OCI-LY1 (cell line): ENCODE measurements around the gene SERBP1.

ENCODE experiments used
- H2AFZ ChIP-seq: fragments of 200-600 bp; sonication (generic), shearing (Covaris generic); 2 replicates; pipeline ENCODE4 v1.6.0; 2014; ENCODE audit warnings: antibody characterized with exemption, mild to moderate bottlenecking, low read length
- H3F3A ChIP-seq: fragments of 200-600 bp; sonication (generic), shearing (Covaris generic); 2 replicates; pipeline ENCODE4 v1.6.0; 2014; ENCODE audit warnings: mild to moderate bottlenecking, antibody characterized with exemption, low read length, moderate library complexity; ENCODE audit not compliant: insufficient read depth
- H3K27ac ChIP-seq: fragments of 200-600 bp; sonication (generic); 2 replicates; pipeline ENCODE4 v1.5.1; 2014; ENCODE audit warnings: low read length, mixed run types, mild to moderate bottlenecking, low read depth; ENCODE audit not compliant: poor library complexity, severe bottlenecking
- H3K27me3 ChIP-seq: fragments of 200-600 bp; sonication (generic); 2 replicates; pipeline ENCODE4 v1.6.0; 2014; ENCODE audit warnings: antibody characterized with exemption, mild to moderate bottlenecking, low read length, moderate library complexity; ENCODE audit not compliant: insufficient read depth
- H3K36me3 ChIP-seq: fragments of 200-600 bp; sonication (generic); 2 replicates; pipeline ENCODE4 v1.6.1; 2014; ENCODE audit warnings: mild to moderate bottlenecking, antibody characterized with exemption, low read length, moderate library complexity, mixed read lengths; ENCODE audit not compliant: insufficient read depth
- H3K4me1 ChIP-seq: fragments of 200-600 bp; sonication (generic); 2 replicates; pipeline ENCODE4 v1.5.1; 2014; ENCODE audit warnings: mild to moderate bottlenecking, low read length, moderate library complexity; ENCODE audit not compliant: insufficient read depth, severe bottlenecking
- H3K4me2 ChIP-seq: fragments of 200-600 bp; sonication (generic), shearing (Covaris generic); 2 replicates; pipeline ENCODE4 v1.6.1; 2014; ENCODE audit warnings: low read length
- H3K4me3 ChIP-seq: fragments of 200-600 bp; sonication (generic); 2 replicates; pipeline ENCODE4 v1.5.1; 2014; ENCODE audit warnings: low read length, low read depth, mild to moderate bottlenecking, mixed read lengths; ENCODE audit not compliant: poor library complexity, severe bottlenecking
- H3K79me2 ChIP-seq: fragments of 200-600 bp; shearing (Covaris generic); 2 replicates; pipeline ENCODE4 v1.6.1; 2016; ENCODE audit warnings: mixed run types, low read length, mixed read lengths; ENCODE audit not compliant: insufficient read depth
- H3K9ac ChIP-seq: fragments of 200-600 bp; sonication (generic), shearing (Covaris generic); 2 replicates; pipeline ENCODE4 v1.6.1; 2014; ENCODE audit warnings: mild to moderate bottlenecking, low read length, mixed read lengths
- H3K9me2 ChIP-seq: fragments of 200-600 bp; sonication (generic), shearing (Covaris generic); 2 replicates; pipeline ENCODE4 v1.6.1; 2014; ENCODE audit warnings: low read depth, mild to moderate bottlenecking, low read length, mixed read lengths
- H3K9me3 ChIP-seq: fragments of 200-600 bp; shearing (Covaris generic); 2 replicates; pipeline ENCODE4 v1.6.1; 2014; ENCODE audit warnings: low read length, mixed read lengths
- H4K20me1 ChIP-seq: fragments of 200-600 bp; sonication (generic), shearing (Covaris generic); 2 replicates; pipeline ENCODE4 v1.6.0; 2016; ENCODE audit warnings: mild to moderate bottlenecking, low read length; ENCODE audit not compliant: insufficient read depth
- EZH2 ChIP-seq: fragments of 200-600 bp; sonication (generic), shearing (Covaris generic); IDR thresholded peaks from 2 replicates; pipeline ENCODE4 v1.8.0; 2017; ENCODE audit warnings: borderline replicate concordance, mixed run types, mild to moderate bottlenecking, antibody characterized with exemption, low read length, moderate library complexity, mixed read lengths
- TF ChIP-seq, protein P1 (sequence below): fragments of 200-600 bp; sonication (generic), shearing (Covaris generic); IDR thresholded peaks from 2 replicates; pipeline ENCODE4 v1.5.1; 2017; ENCODE audit warnings: mild to moderate bottlenecking, antibody characterized with exemption, low read length, moderate library complexity, mixed read lengths

The SERBP1 gene

DNA sequence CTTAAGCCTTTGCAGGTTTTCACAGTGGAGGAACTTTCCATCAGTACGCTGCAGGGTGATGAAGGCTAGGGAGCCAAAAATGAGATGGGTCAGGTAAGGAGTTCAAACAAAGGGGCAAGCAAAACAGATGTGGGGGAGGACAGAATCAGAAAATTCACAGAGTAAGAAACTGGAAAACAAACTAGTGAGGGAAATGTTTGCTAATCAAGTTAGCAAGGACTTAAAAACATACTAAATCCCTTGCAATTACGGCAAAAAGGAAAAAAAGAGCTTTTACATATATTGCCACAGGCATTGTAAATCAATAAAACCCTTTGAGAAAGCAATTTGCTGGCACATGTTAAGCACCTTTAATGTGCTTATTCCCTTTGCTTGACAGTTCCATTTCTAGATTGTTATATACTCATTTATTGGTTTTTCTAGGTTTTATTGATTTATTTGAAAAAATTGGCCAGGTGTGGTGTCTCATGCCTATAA is 45.8 kb upstream of the SERBP1 start:
- Histone ChIP-seq H3K27me3 (no peaks in the 10 kb centered on the region; the same call in 1 of the 2 replicates), H2AFZ (no peak overlapping the region), H4K20me1 (no peaks in the 10 kb centered on the region), H3K36me3 (no peaks in the 10 kb centered on the region), H3K27ac (no peak overlapping the region), H3K4me2 (no peak overlapping the region), H3K9me2 (no peaks in the 10 kb centered on the region), H3K9me3 (no peaks in the 10 kb centered on the region), H3F3A (no peaks in the 10 kb centered on the region), H3K4me1 (no peaks in the 10 kb centered on the region), H3K4me3 (no peak overlapping the region), H3K79me2 (no peaks in the 10 kb centered on the region), H3K9ac (no peak overlapping the region)
- no peak for TF ChIP-seq EZH2
- TF ChIP-seq, protein P1, sequence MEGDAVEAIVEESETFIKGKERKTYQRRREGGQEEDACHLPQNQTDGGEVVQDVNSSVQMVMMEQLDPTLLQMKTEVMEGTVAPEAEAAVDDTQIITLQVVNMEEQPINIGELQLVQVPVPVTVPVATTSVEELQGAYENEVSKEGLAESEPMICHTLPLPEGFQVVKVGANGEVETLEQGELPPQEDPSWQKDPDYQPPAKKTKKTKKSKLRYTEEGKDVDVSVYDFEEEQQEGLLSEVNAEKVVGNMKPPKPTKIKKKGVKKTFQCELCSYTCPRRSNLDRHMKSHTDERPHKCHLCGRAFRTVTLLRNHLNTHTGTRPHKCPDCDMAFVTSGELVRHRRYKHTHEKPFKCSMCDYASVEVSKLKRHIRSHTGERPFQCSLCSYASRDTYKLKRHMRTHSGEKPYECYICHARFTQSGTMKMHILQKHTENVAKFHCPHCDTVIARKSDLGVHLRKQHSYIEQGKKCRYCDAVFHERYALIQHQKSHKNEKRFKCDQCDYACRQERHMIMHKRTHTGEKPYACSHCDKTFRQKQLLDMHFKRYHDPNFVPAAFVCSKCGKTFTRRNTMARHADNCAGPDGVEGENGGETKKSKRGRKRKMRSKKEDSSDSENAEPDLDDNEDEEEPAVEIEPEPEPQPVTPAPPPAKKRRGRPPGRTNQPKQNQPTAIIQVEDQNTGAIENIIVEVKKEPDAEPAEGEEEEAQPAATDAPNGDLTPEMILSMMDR = no peak

DNA sequence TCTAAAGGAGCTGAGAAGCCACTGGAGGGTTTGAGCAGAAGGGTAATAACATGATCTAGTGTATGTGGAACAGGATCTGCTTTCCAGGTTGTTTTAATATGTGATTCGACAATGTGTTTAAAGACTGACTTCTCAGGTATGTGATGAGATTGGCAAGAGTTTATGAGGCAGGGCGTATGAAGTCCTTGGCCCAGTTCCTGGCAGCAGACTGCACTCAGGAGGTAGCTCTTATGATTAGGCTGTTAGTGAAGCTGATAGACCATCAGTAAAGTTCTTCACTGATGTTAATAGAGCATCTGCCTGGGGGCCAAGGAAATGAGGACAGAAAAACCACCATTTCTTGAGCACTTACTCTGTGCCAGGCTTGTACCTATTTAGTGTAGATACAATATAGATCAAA is 41.9 kb upstream of the SERBP1 start:
- H3K4me3 ChIP-seq = no peak overlapping the region
- no peaks in the 10 kb centered on the region for H3K36me3 ChIP-seq
- H3F3A ChIP-seq = no peaks in the 10 kb centered on the region
- no peaks in the 10 kb centered on the region for H4K20me1 ChIP-seq
- no peaks in the 10 kb centered on the region for H3K27me3 ChIP-seq
- H3K27ac ChIP-seq = no peak overlapping the region
- H3K9ac ChIP-seq = no peak overlapping the region
- no peaks in the 10 kb centered on the region for H3K4me1 ChIP-seq
- TF ChIP-seq EZH2 = no peak
- TF ChIP-seq, protein P1 = no peak
- H3K9me3 ChIP-seq = no peaks in the 10 kb centered on the region
- no peaks in the 10 kb centered on the region for H3K79me2 ChIP-seq
- no peak overlapping the region for H3K4me2 ChIP-seq
- no peak overlapping the region for H2AFZ ChIP-seq
- H3K9me2 ChIP-seq = no peaks in the 10 kb centered on the region

DNA sequence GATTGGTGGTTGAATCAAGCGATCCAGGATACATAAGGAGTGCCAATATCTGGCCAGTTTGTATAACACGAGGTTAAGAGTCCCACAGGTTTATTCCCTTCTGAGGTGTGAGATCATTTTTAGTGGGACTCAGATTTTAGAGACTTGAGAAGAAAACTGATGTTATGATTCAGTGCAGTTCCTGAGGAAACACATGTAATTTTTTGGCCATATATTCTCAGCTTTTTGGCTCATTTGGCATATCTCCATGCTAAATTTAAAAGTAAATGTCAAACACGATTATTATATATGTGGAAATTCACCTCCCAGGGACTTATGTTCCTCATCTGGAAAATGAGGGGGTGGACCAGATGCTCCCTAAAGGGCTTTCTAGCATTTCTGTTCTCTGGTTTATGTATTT is 39.2 kb upstream of the SERBP1 start:
- Histone ChIP-seq H3K36me3 (no peaks in the 10 kb centered on the region), H3K27ac (no peak overlapping the region), H3K4me2 (no peak overlapping the region), H3K4me1 (no peaks in the 10 kb centered on the region), H2AFZ (no peak overlapping the region), H3K79me2 (no peaks in the 10 kb centered on the region), H3K9ac (no peak overlapping the region), H3K9me2 (no peaks in the 10 kb centered on the region), H3F3A (no peaks in the 10 kb centered on the region), H3K4me3 (no peak overlapping the region), H3K27me3 (no peaks in the 10 kb centered on the region), H3K9me3 (no peaks in the 10 kb centered on the region), H4K20me1 (no peaks in the 10 kb centered on the region)
- no peak for TF ChIP-seq EZH2
- TF ChIP-seq, protein P1 = no peak
